HCT116 (cell line): ENCODE measurements around the gene AGRP. TPM values are rescaled to one million over a fixed set of nuclear protein-coding genes. Genes with fewer than 3 reads are reported as not detected.

Experiments
- ATAC-seq: fragments of 200-7000 bp; cut with Tn5 transposase; 2 replicates; pipeline ENCODE4 v1.9.1; 2020; ENCODE audit warnings: mild to moderate bottlenecking, moderate library complexity
- BruUV-seq: library from RNA; stranded (reverse); fragments of 400-500 nt; replicated peaks from 2 replicates; lab custom pipeline; 2021; lab: Mats Ljungman, UMichigan
- CTCF ChIA-PET: fragments of 300-600 bp; sonication (Branson Sonifier 250); formaldehyde crosslinking; loops from one replicate; lab custom pipeline; 2021; ENCODE audit warnings: antibody characterized with exemption; lab: Charles Lee
- POLR2A ChIA-PET: fragments of 300-600, 350-600 bp; sonication (Branson Sonifier 250); formaldehyde crosslinking; loops from one replicate; lab custom pipeline; 2021; ENCODE audit warnings: antibody characterized with exemption; lab: Charles Lee
- RAD21 ChIA-PET, 2 experiments: fragments of 300-600 bp; sonication (Branson Sonifier 250); formaldehyde crosslinking; loops; one replicate each; lab custom pipeline; 2023; ENCODE audit warnings: low total read pairs in 2 of 2; ENCODE audit not compliant: uncharacterized antibody in 2 of 2, unreplicated experiment in 2 of 2, low non-redundant PET in 1 of 2; lab: Charles Lee
- DNase-seq: peaks from one replicate; pipeline ENCODE4 v3.0.0-alpha.2; 2010; ENCODE audit warnings: low read depth, low spot score
- H2AFZ ChIP-seq: fragments of 200-600 bp; shearing (Covaris generic), sonication (generic); 2 replicates; pipeline ENCODE4 v1.6.1; 2017; ENCODE audit warnings: low read depth, mixed run types, mixed read lengths, antibody characterized with exemption, low read length; ENCODE audit not compliant: poor library complexity, severe bottlenecking
- H3K27ac ChIP-seq: 2 replicates; pipeline ENCODE4 v1.5.1; 2012; ENCODE audit warnings: low read depth, low read length
- H3K27me3 ChIP-seq: fragments of 200-600 bp; sonication (generic); 2 replicates; pipeline ENCODE4 v1.6.1; 2016; ENCODE audit warnings: mixed run types, low read length, mixed read lengths; ENCODE audit not compliant: insufficient read depth
- H3K36me3 ChIP-seq, 2 experiments: fragments of 200-500 bp in 1 of 2; fragments of 200-600 bp in 1 of 2; sonication (Bioruptor generic) in 1 of 2; sonication (generic) in 1 of 2; 2 replicates each; pipeline versions ENCODE4 v1.5.1 to v1.6.1; 2014 to 2016; ENCODE audit warnings: low read length in 2 of 2, inconsistent platforms in 1 of 2, mixed read lengths in 1 of 2, mixed run types in 1 of 2; ENCODE audit not compliant: insufficient read depth in 2 of 2, control insufficient read depth in 1 of 2
- H3K4me1 ChIP-seq, 2 experiments: fragments of 200-600 bp in 1 of 2; sonication (generic) in 1 of 2; 2 replicates each; pipeline versions ENCODE4 v1.5.1 to v1.6.1; 2012 to 2017; ENCODE audit warnings: low read length in 2 of 2, inconsistent platforms in 1 of 2, mild to moderate bottlenecking in 1 of 2, mixed read lengths in 1 of 2, mixed run types in 1 of 2, moderate library complexity in 1 of 2; ENCODE audit not compliant: insufficient read depth in 2 of 2, control insufficient read depth in 1 of 2
- H3K4me2 ChIP-seq: fragments of 200-600 bp; sonication (generic); 2 replicates; pipeline ENCODE4 v1.6.1; 2017; ENCODE audit warnings: mixed run types, low read length, mixed read lengths
- H3K4me3 ChIP-seq, 2 experiments: fragments of 200-600 bp in 1 of 2; sonication (generic) in 1 of 2; replicated peaks in 1 of 2; 2 replicates each; pipeline ENCODE4 v1.5.1; 2011 to 2016; ENCODE audit warnings: low read length in 2 of 2, control low read depth in 1 of 2, low read depth in 1 of 2, mild to moderate bottlenecking in 1 of 2, mixed read lengths in 1 of 2, mixed run types in 1 of 2
- H3K79me2 ChIP-seq: fragments of 200-600 bp; sonication (generic); 2 replicates; pipeline ENCODE4 v1.6.1; 2017; ENCODE audit warnings: mild to moderate bottlenecking, mixed run types, low read length, moderate library complexity, mixed read lengths; ENCODE audit not compliant: insufficient read depth
- H3K9ac ChIP-seq: fragments of 200-600 bp; sonication (generic); 2 replicates; pipeline ENCODE4 v1.6.1; 2016; ENCODE audit warnings: low read length, mixed read lengths
- H3K9me2 ChIP-seq: fragments of 200-600 bp; sonication (generic), shearing (Covaris generic); 2 replicates; pipeline ENCODE4 v1.6.1; 2017; ENCODE audit warnings: mixed run types, mild to moderate bottlenecking, moderate library complexity; ENCODE audit not compliant: insufficient read depth
- H3K9me3 ChIP-seq, 2 experiments: fragments of 200-500 bp in 1 of 2; fragments of 200-600 bp in 1 of 2; sonication (Bioruptor generic) in 1 of 2; sonication (generic) in 1 of 2; 2 replicates each; pipeline ENCODE4 v1.6.1; 2014 to 2017; ENCODE audit warnings: low read length in 2 of 2, mixed read lengths in 2 of 2, inconsistent platforms in 1 of 2, low read depth in 1 of 2, mild to moderate bottlenecking in 1 of 2, mixed run types in 1 of 2, moderate library complexity in 1 of 2; ENCODE audit not compliant: control insufficient read depth in 1 of 2, insufficient read depth in 1 of 2
- H4K20me1 ChIP-seq: fragments of 200-600 bp; sonication (generic), shearing (Covaris generic); 2 replicates; pipeline ENCODE4 v1.6.1; 2017; ENCODE audit warnings: mixed run types, mild to moderate bottlenecking, moderate library complexity; ENCODE audit not compliant: insufficient read depth
- CEBPB ChIP-seq: IDR thresholded peaks from 2 replicates; pipeline ENCODE4 v1.6.1; 2012; ENCODE audit warnings: low read depth
- EGR1 ChIP-seq: IDR thresholded peaks from 2 replicates; pipeline ENCODE4 v1.6.1; 2012; ENCODE audit warnings: low read depth
- EZH2 ChIP-seq: fragments of 200-600 bp; sonication (generic); IDR thresholded peaks from 2 replicates; pipeline ENCODE4 v1.6.1; 2017; ENCODE audit warnings: antibody characterized with exemption, mixed run types
- EZH2phosphoT487 ChIP-seq: fragments of 200-600 bp; IDR thresholded peaks from 2 replicates; pipeline ENCODE4 v1.6.1; 2018; ENCODE audit warnings: antibody characterized with exemption, borderline replicate concordance
- JUND ChIP-seq: IDR thresholded peaks from 2 replicates; pipeline ENCODE4 v1.6.1; 2012
- POLR2A ChIP-seq: IDR thresholded peaks from 2 replicates; pipeline ENCODE4 v1.7.0; 2011; ENCODE audit warnings: borderline replicate concordance; ENCODE audit not compliant: insufficient read depth, insufficient read length; ENCODE audit errors: extremely low read depth
- POLR2AphosphoS5 ChIP-seq: IDR thresholded peaks from 2 replicates; pipeline ENCODE4 v1.6.1; 2011; ENCODE audit warnings: mild to moderate bottlenecking, low read depth, low read length, moderate library complexity
- RAD21 ChIP-seq: IDR thresholded peaks from 2 replicates; pipeline ENCODE4 v1.6.1; 2012; ENCODE audit warnings: low read depth, mild to moderate bottlenecking
- intact Hi-C: fragments of 100-400 bp; cut with micrococcal nuclease; formaldehyde crosslinking; loops from 2 replicates; pipeline ENCODE4 v1.10.0; 2022
- total RNA-seq: library from RNA; stranded (reverse); gene quantifications from one replicate; pipeline ENCODE4 v1.2.1, GENCODE V29; 2021; ENCODE audit not compliant: unreplicated experiment
- TF ChIP-seq, protein P1 (sequence below): IDR thresholded peaks from 2 replicates; pipeline ENCODE4 v1.6.1; 2011; ENCODE audit warnings: mild to moderate bottlenecking, low read length, moderate library complexity; ENCODE audit not compliant: insufficient replicate concordance; ENCODE audit errors: extremely low read depth
- TF ChIP-seq, protein P2 (sequence below): IDR thresholded peaks from 2 replicates; pipeline ENCODE4 v1.6.1; 2012
- TF ChIP-seq, protein P3 (sequence below), 3 experiments: fragments of 200-600 bp in 1 of 3; sonication (generic) in 1 of 3; IDR thresholded peaks in 2 of 3; conservative IDR thresholded peaks in 1 of 3; 2 replicates each; pipeline ENCODE4 v1.5.1; 2012 to 2017; ENCODE audit warnings: low read depth in 2 of 3, low read length in 2 of 3, antibody characterized with exemption in 1 of 3, borderline replicate concordance in 1 of 3, control low read depth in 1 of 3, mild to moderate bottlenecking in 1 of 3, mixed read lengths in 1 of 3, mixed run types in 1 of 3, moderate library complexity in 1 of 3; ENCODE audit not compliant: insufficient read depth in 1 of 3
- TF ChIP-seq, protein P4 (sequence below): IDR thresholded peaks from 2 replicates; pipeline ENCODE4 v1.6.1; 2012; ENCODE audit warnings: low read depth

AGRP gene
- total RNA-seq, 1 experiment from 2014 or later: not detected

DNA sequence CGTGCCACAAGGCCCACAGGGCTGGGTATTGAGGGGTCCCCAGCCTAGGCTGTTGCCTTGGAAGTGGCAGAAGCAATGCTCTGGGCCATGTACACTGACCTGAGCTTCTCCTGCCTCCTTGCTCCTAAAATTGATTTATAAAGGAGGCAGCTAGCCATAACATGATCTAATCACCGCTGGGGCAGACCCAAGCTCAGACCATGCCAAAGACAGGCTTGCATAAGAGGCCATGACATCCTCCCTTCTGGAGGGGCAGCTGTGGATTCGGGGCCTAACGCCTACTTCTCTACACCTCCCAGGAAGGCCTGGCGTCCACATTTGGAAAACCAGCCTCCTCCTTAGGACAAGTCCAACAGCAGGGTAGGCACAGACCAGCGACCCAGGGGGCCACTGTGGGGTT, 40.1 kb downstream of the AGRP start:
- H2AFZ ChIP-seq: no peak overlapping the region
- ChIA-PET RAD21 (no interaction called here), POLR2A (interaction anchor here (1.1 kb wide), 1 partner anchor 12 kb away, joined by 3 read pairs; the partner anchor contains the start of gene HSD11B2), CTCF (no interaction called here)
- H3K27me3 ChIP-seq: no peaks in the 10 kb centered on the region
- peaks cover 0 to 3% of the 10 kb centered on the region in 2 experiments; a peak in 1 of 4 replicates for H3K4me1 ChIP-seq
- intact Hi-C loops: no loop called here
- no TSS peak for BruUV-seq
- H3K4me3 ChIP-seq: no peak overlapping the region
- H3K9me3 ChIP-seq: no peaks in the 10 kb centered on the region
- no peak overlapping the region for H3K9ac ChIP-seq
- TF ChIP-seq POLR2A (no peak), EGR1 (no peak), JUND (no peak), EZH2 (no peak), CEBPB (no peak), RAD21 (no peak), EZH2phosphoT487 (no peak), POLR2AphosphoS5 (no peak)
- TF ChIP-seq, protein P1, sequence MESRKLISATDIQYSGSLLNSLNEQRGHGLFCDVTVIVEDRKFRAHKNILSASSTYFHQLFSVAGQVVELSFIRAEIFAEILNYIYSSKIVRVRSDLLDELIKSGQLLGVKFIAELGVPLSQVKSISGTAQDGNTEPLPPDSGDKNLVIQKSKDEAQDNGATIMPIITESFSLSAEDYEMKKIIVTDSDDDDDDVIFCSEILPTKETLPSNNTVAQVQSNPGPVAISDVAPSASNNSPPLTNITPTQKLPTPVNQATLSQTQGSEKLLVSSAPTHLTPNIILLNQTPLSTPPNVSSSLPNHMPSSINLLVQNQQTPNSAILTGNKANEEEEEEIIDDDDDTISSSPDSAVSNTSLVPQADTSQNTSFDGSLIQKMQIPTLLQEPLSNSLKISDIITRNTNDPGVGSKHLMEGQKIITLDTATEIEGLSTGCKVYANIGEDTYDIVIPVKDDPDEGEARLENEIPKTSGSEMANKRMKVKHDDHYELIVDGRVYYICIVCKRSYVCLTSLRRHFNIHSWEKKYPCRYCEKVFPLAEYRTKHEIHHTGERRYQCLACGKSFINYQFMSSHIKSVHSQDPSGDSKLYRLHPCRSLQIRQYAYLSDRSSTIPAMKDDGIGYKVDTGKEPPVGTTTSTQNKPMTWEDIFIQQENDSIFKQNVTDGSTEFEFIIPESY: no peak
- TF ChIP-seq, protein P2, sequence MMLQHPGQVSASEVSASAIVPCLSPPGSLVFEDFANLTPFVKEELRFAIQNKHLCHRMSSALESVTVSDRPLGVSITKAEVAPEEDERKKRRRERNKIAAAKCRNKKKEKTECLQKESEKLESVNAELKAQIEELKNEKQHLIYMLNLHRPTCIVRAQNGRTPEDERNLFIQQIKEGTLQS: no peak
- TF ChIP-seq, protein P3, sequence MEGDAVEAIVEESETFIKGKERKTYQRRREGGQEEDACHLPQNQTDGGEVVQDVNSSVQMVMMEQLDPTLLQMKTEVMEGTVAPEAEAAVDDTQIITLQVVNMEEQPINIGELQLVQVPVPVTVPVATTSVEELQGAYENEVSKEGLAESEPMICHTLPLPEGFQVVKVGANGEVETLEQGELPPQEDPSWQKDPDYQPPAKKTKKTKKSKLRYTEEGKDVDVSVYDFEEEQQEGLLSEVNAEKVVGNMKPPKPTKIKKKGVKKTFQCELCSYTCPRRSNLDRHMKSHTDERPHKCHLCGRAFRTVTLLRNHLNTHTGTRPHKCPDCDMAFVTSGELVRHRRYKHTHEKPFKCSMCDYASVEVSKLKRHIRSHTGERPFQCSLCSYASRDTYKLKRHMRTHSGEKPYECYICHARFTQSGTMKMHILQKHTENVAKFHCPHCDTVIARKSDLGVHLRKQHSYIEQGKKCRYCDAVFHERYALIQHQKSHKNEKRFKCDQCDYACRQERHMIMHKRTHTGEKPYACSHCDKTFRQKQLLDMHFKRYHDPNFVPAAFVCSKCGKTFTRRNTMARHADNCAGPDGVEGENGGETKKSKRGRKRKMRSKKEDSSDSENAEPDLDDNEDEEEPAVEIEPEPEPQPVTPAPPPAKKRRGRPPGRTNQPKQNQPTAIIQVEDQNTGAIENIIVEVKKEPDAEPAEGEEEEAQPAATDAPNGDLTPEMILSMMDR (IDR thresholded peaks at IDR 0.05 in 2 of 3, conservative IDR thresholded peaks at IDR 0.05 in 1 of 3; ENCODE audit: borderline replicate concordance in 1 of 3, insufficient read depth in 1 of 3, low read depth in 2 of 3, low read length in 2 of 3): no peak
- TF ChIP-seq, protein P4, sequence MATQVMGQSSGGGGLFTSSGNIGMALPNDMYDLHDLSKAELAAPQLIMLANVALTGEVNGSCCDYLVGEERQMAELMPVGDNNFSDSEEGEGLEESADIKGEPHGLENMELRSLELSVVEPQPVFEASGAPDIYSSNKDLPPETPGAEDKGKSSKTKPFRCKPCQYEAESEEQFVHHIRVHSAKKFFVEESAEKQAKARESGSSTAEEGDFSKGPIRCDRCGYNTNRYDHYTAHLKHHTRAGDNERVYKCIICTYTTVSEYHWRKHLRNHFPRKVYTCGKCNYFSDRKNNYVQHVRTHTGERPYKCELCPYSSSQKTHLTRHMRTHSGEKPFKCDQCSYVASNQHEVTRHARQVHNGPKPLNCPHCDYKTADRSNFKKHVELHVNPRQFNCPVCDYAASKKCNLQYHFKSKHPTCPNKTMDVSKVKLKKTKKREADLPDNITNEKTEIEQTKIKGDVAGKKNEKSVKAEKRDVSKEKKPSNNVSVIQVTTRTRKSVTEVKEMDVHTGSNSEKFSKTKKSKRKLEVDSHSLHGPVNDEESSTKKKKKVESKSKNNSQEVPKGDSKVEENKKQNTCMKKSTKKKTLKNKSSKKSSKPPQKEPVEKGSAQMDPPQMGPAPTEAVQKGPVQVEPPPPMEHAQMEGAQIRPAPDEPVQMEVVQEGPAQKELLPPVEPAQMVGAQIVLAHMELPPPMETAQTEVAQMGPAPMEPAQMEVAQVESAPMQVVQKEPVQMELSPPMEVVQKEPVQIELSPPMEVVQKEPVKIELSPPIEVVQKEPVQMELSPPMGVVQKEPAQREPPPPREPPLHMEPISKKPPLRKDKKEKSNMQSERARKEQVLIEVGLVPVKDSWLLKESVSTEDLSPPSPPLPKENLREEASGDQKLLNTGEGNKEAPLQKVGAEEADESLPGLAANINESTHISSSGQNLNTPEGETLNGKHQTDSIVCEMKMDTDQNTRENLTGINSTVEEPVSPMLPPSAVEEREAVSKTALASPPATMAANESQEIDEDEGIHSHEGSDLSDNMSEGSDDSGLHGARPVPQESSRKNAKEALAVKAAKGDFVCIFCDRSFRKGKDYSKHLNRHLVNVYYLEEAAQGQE: no peak
- no peaks in the 10 kb centered on the region for H4K20me1 ChIP-seq
- ATAC-seq (no peak), DNase-seq (no peak)
- H3K36me3 ChIP-seq: peaks cover 0 to 4% of the 10 kb centered on the region in 2 experiments; a peak in 1 of 4 replicates
- H3K27ac ChIP-seq: no peak overlapping the region
- H3K4me2 ChIP-seq: no peak overlapping the region
- H3K9me2 ChIP-seq: no peaks in the 10 kb centered on the region
- H3K79me2 ChIP-seq: no peaks in the 10 kb centered on the region
